HepG2 (cell line): Measurements from ENCODE around the gene PDYN. TPM values are rescaled to one million over a fixed set of nuclear protein-coding genes. Genes with fewer than 3 reads are reported as not detected.

Experiments used
- ATAC-seq: fragments of 200-7000 bp; cut with Tn5 transposase; 3 replicates; pipeline ENCODE4 v1.9.1; 2020; ENCODE audit warnings: mild to moderate bottlenecking, moderate library complexity
- BruUV-seq: library from RNA; stranded (reverse); fragments of 400-500 nt; replicated peaks from 2 replicates; lab custom pipeline; 2021; lab: Mats Ljungman, UMichigan
- CTCF ChIA-PET: fragments of 300-600 bp; formaldehyde crosslinking; extraction: SDS; loops from one replicate; lab custom pipeline; 2021; ENCODE audit warnings: low total read pairs, inconsistent platforms, low intra/inter-chr PET ratio; lab: Yijun Ruan, JAX
- POLR2A ChIA-PET: fragments of 350-600 bp; sonication (Branson Sonifier 250); formaldehyde crosslinking; loops from one replicate; lab custom pipeline; 2020; ENCODE audit warnings: antibody characterized with exemption, inconsistent platforms; lab: Yijun Ruan, JAX
- DNase-seq: peaks from one replicate; pipeline ENCODE4 v3.0.0-alpha.2; 2015; ENCODE audit warnings: low spot score
- FAIRE-seq: peaks from 3 replicates; lab custom pipeline; 2011; peaks lifted over from hg19 to GRCh38; lab: Jason Lieb, UNC
- H2AFZ ChIP-seq: one replicate; pipeline ENCODE4 v1.6.1; 2011; ENCODE audit warnings: low read length, inconsistent platforms
- H3K27ac ChIP-seq: fragments of 300-600 bp; 3 replicates; pipeline ENCODE4 v1.8.0; 2011; ENCODE audit warnings: mixed run types, mild to moderate bottlenecking, mixed read lengths, low read length, inconsistent platforms; ENCODE audit not compliant: insufficient read depth; ENCODE audit errors: extremely low read length
- H3K27me3 ChIP-seq, 2 experiments: fragments of 200-600 bp in 1 of 2; 2 replicates in 1 of 2; 3 replicates in 1 of 2; pipeline versions ENCODE4 v1.6.0 to v1.8.0; 2011; ENCODE audit warnings: low read length in 2 of 2, mild to moderate bottlenecking in 2 of 2, moderate library complexity in 2 of 2, inconsistent platforms in 1 of 2; ENCODE audit not compliant: insufficient read depth in 2 of 2, control insufficient read depth in 1 of 2
- H3K36me3 ChIP-seq, 2 experiments: fragments of 200-600 bp in 1 of 2; replicated peaks in 1 of 2; 2 replicates in 1 of 2; 3 replicates in 1 of 2; pipeline versions ENCODE4 v1.5.1 to v1.8.0; 2011; ENCODE audit warnings: low read length in 2 of 2, inconsistent platforms in 1 of 2; ENCODE audit not compliant: insufficient read depth in 2 of 2, control insufficient read depth in 1 of 2
- H3K4me1 ChIP-seq: 2 replicates; pipeline ENCODE4 v1.5.1; 2012; ENCODE audit warnings: low read length, inconsistent platforms; ENCODE audit not compliant: insufficient read depth
- H3K4me2 ChIP-seq: 2 replicates; pipeline ENCODE4 v1.6.0; 2011; ENCODE audit warnings: low read depth, low read length, inconsistent platforms
- H3K4me3 ChIP-seq, 3 experiments: fragments of 200-600 bp in 1 of 3; sonication (generic), shearing (Covaris generic) in 1 of 3; replicated peaks in 1 of 3; 2 replicates each; pipeline ENCODE4 v1.5.1; 2011 to 2016; ENCODE audit warnings: low read length in 3 of 3, inconsistent platforms in 2 of 3, low read depth in 2 of 3, mild to moderate bottlenecking in 2 of 3, control low read depth in 1 of 3, mixed read lengths in 1 of 3; ENCODE audit not compliant: insufficient read depth in 1 of 3
- H3K79me2 ChIP-seq: one replicate; pipeline ENCODE4 v1.6.1; 2011; ENCODE audit warnings: low read length, inconsistent platforms; ENCODE audit not compliant: insufficient read depth
- H3K9ac ChIP-seq: 2 replicates; pipeline ENCODE4 v1.6.0; 2011; ENCODE audit warnings: mild to moderate bottlenecking, low read depth, low read length, inconsistent platforms; ENCODE audit not compliant: insufficient read depth
- H3K9me3 ChIP-seq: 2 replicates; pipeline ENCODE4 v1.5.1; 2012; ENCODE audit warnings: mild to moderate bottlenecking, low read length
- H4K20me1 ChIP-seq: 2 replicates; pipeline ENCODE4 v1.6.0; 2011; ENCODE audit warnings: inconsistent platforms, mild to moderate bottlenecking, low read length, moderate library complexity; ENCODE audit not compliant: insufficient read depth
- DMAP1 ChIP-seq: IDR thresholded peaks from 2 replicates; pipeline ENCODE4 v1.6.1; 2016
- DNMT3B ChIP-seq: conservative IDR thresholded peaks from 2 replicates; pipeline ENCODE4 v1.6.1; 2016; ENCODE audit warnings: missing biosample characterization, control low read depth
- HMGXB3 ChIP-seq: sonication (generic); formaldehyde crosslinking; IDR thresholded peaks from 2 replicates; pipeline ENCODE4 v1.4.0; 2020; ENCODE audit warnings: missing genetic modification reagents, borderline replicate concordance
- MBD4 ChIP-seq: IDR thresholded peaks from 2 replicates; pipeline ENCODE4 v1.6.1; 2012; ENCODE audit warnings: low read length, inconsistent platforms, borderline replicate concordance
- ZFY ChIP-seq: sonication (generic); formaldehyde crosslinking; IDR thresholded peaks from 2 replicates; pipeline ENCODE4 v1.4.0; 2020; ENCODE audit warnings: missing genetic modification reagents
- ZNF280B ChIP-seq: sonication (generic); formaldehyde crosslinking; IDR thresholded peaks from 2 replicates; pipeline ENCODE4 v1.5.0; 2020; ENCODE audit warnings: missing genetic modification reagents, mild to moderate bottlenecking, borderline replicate concordance
- ZNF3 ChIP-seq: IDR thresholded peaks from 2 replicates; pipeline ENCODE4 v1.7.0; 2017; ENCODE audit warnings: inconsistent platforms
- WGBS: methylation state at CpG from one replicate; pipeline ENCODE4 v1.1.6; 2017; ENCODE audit warnings: low lambda C conversion rate; 5-methylcytosine and 5-hydroxymethylcytosine counted together
- in situ Hi-C: cut with HindIII; loops from 2 replicates; pipeline ENCODE4 v1.10.0; 2017; ENCODE audit warnings: low pct_unique_long_range_greater_than_20kb; ENCODE audit not compliant: extremely low pct_ligation_motif_present
- intact Hi-C: fragments of 100-400 bp; cut with micrococcal nuclease; formaldehyde crosslinking; loops from one replicate; pipeline ENCODE4 v1.10.0; 2022; ENCODE audit not compliant: unreplicated experiment
- polyA plus RNA-seq, 8 experiments: library from polyadenylated mRNA; depleted of rRNA in 3 of 8; stranded (reverse) in 7 of 8; unstranded in 1 of 8; fragments of >200 nt; fragmentation: Illumina TruSeq in 4 of 8; extraction: Trizol in 4 of 8; gene quantifications; 2 replicates each; pipeline versions ENCODE4 v1.2.1 to v1.2.3, GENCODE V29; 2011 to 2016; ENCODE audit warnings: low read depth in 4 of 8, missing spikeins in 1 of 8, mixed read lengths in 1 of 8; ENCODE audit not compliant: insufficient read depth in 1 of 8
- total RNA-seq, 5 experiments: library from RNA; depleted of rRNA; stranded (reverse); fragments of >200 nt; fragmentation: Illumina TruSeq; extraction: Trizol; gene quantifications; 2 replicates each; pipeline ENCODE4 v1.2.3, GENCODE V29; 2016; ENCODE audit warnings: low read depth in 1 of 5

The PDYN gene
- total and polyA plus RNA-seq, 2 of the 13 experiments (the other 11 are each of a cell fraction or from before 2014, with no cell fraction given) = not detected

- 11% methylated on average over 4 of the region's 4 CpGs for WGBS
- ATAC-seq (no peak), FAIRE-seq (no peak), DNase-seq (no peak)
- H3K9me3 ChIP-seq = no peaks in the 10 kb centered on the region
- H4K20me1 ChIP-seq = no peaks in the 10 kb centered on the region
- in situ Hi-C loops (no loop called here), intact Hi-C loops (no loop called here)
- ChIA-PET CTCF (no interaction called here), POLR2A (no interaction called here)
- no peaks in the 10 kb centered on the region for H3K79me2 ChIP-seq
- H3K4me2 ChIP-seq = no peak overlapping the region
- H3K4me3 ChIP-seq = no peak overlapping the region
- H2AFZ ChIP-seq = no peak overlapping the region
- H3K9ac ChIP-seq = no peak overlapping the region
- H3K27ac ChIP-seq = no peak overlapping the region
- TF ChIP-seq DNMT3B (CRISPR knock-in tag) (no peak), DMAP1 (CRISPR knock-in tag) (no peak), ZNF280B (0 out of 2 replicates have a peak, but pooled peaks have one; percentile 2), HMGXB3 (CRISPR knock-in tag) (no peak), ZNF3 (CRISPR knock-in tag) (no peak), MBD4 (no peak), ZFY (CRISPR knock-in tag) (no peak)
- peaks cover 0 to 19% of the 10 kb centered on the region in 2 experiments; a peak in 2 of 5 replicates for H3K27me3 ChIP-seq
- H3K4me1 ChIP-seq = no peaks in the 10 kb centered on the region
- no TSS peak for BruUV-seq
- H3K36me3 ChIP-seq = no peaks in the 10 kb centered on the region
Observed at GRCh38 chr20:2026514-2026913, 32.7 kb upstream of the PDYN start.
